HEK293 (cell line): Measurements from ENCODE around the gene ADAM19.

ENCODE experiments used
- CTCF ChIP-seq: fragments of 450-650 bp; formaldehyde crosslinking; IDR thresholded peaks from 2 replicates; pipeline ENCODE4 v1.5.1; 2016; ENCODE audit warnings: missing biosample characterization, missing genetic modification characterization
- ZNF530 ChIP-seq: fragments of 450-650 bp; formaldehyde crosslinking; IDR thresholded peaks from 2 replicates; pipeline ENCODE4 v1.5.1; 2016; ENCODE audit warnings: low read depth, missing biosample characterization, missing genetic modification characterization

- TF ChIP-seq ZNF530 (tag by site-specific recombination) (no peak), CTCF (tag by site-specific recombination) (no peak)
These were observed 12.1 kb downstream of the ADAM19 start for GRCh38 chr5:157563373-157563928.
